Liver (tissue), 9 donors: ENCODE data around the gene MTM1. TPM values are rescaled to one million over a fixed set of nuclear protein-coding genes. Genes with fewer than 3 reads are reported as not detected.

Experiments
- DNase-seq: peaks from one replicate; pipeline ENCODE4 v3.0.0-alpha.2; 2017; ENCODE audit warnings: low spot score
- H3K27ac ChIP-seq, 2 donors: one replicate each; pipeline ENCODE4 v1.7.0; 2013; ENCODE audit warnings: inconsistent platforms in 2 of 2, low read length in 2 of 2, control low read depth in 1 of 2, low read depth in 1 of 2, mild to moderate bottlenecking in 1 of 2
- H3K27me3 ChIP-seq, 4 donors: one replicate each; pipeline versions ENCODE4 v1.6.1 to v1.7.0; 2013; ENCODE audit warnings: low read length in 3 of 4, inconsistent platforms in 1 of 4, mild to moderate bottlenecking in 1 of 4, moderate library complexity in 1 of 4; ENCODE audit not compliant: control insufficient read depth in 4 of 4, insufficient read depth in 4 of 4
- H3K36me3 ChIP-seq, 4 donors: one replicate each; pipeline versions ENCODE4 v1.6.1 to v1.7.0; 2013; ENCODE audit warnings: low read length in 3 of 4, mild to moderate bottlenecking in 3 of 4, low read depth in 1 of 4, moderate library complexity in 1 of 4; ENCODE audit not compliant: control insufficient read depth in 4 of 4, insufficient read depth in 3 of 4
- H3K4me1 ChIP-seq, 4 donors: one replicate each; pipeline versions ENCODE4 v1.6.1 to v1.7.0; 2013; ENCODE audit warnings: low read length in 3 of 4, mild to moderate bottlenecking in 3 of 4, moderate library complexity in 1 of 4; ENCODE audit not compliant: control insufficient read depth in 4 of 4, insufficient read depth in 4 of 4
- H3K4me3 ChIP-seq, 3 donors: one replicate each; pipeline versions ENCODE4 v1.6.1 to v1.7.0; 2013; ENCODE audit warnings: low read length in 3 of 3, control low read depth in 1 of 3, low read depth in 1 of 3, mild to moderate bottlenecking in 1 of 3
- H3K9ac ChIP-seq, 2 donors: one replicate each; pipeline ENCODE4 v1.7.0; 2013; ENCODE audit warnings: low read length in 2 of 2, mild to moderate bottlenecking in 2 of 2, moderate library complexity in 2 of 2, control low read depth in 1 of 2, low read depth in 1 of 2
- H3K9me3 ChIP-seq, 4 donors: one replicate each; pipeline versions ENCODE4 v1.6.1 to v1.7.0; 2013; ENCODE audit warnings: low read length in 3 of 4; ENCODE audit not compliant: control insufficient read depth in 4 of 4
- CTCF ChIP-seq: fragments of 150-350 bp; IDR thresholded peaks from 2 replicates; pipeline ENCODE4 v1.5.1; 2017; ENCODE audit warnings: improper control_type of control experiment, low read depth, low read length; ENCODE audit not compliant: missing input control
- EGR1 ChIP-seq, 2 donors: IDR thresholded peaks; 2 replicates each; pipeline ENCODE4 v1.6.1; 2016 to 2018; ENCODE audit warnings: antibody characterized with exemption in 2 of 2, low read depth in 2 of 2
- FOXA1 ChIP-seq: IDR thresholded peaks from 2 replicates; pipeline ENCODE4 v1.6.1; 2016; ENCODE audit warnings: antibody characterized with exemption
- FOXA2 ChIP-seq: IDR thresholded peaks from 2 replicates; pipeline ENCODE4 v1.6.1; 2016; ENCODE audit warnings: antibody characterized with exemption
- GABPA ChIP-seq, 2 donors: IDR thresholded peaks in 1 of 2; conservative IDR thresholded peaks in 1 of 2; 2 replicates each; pipeline ENCODE4 v1.6.1; 2016; ENCODE audit warnings: antibody characterized with exemption in 2 of 2, mild to moderate bottlenecking in 1 of 2, moderate library complexity in 1 of 2
- HNF4A ChIP-seq, 2 donors: conservative IDR thresholded peaks; 2 replicates each; pipeline ENCODE4 v1.6.1; 2016; ENCODE audit warnings: antibody characterized with exemption in 2 of 2, mild to moderate bottlenecking in 2 of 2
- HNF4G ChIP-seq: IDR thresholded peaks from 2 replicates; pipeline ENCODE4 v1.6.1; 2016; ENCODE audit warnings: antibody characterized with exemption
- JUND ChIP-seq, 2 donors: IDR thresholded peaks; 2 replicates each; pipeline ENCODE4 v1.6.1; 2016; ENCODE audit warnings: antibody characterized with exemption in 2 of 2
- NR2F2 ChIP-seq: IDR thresholded peaks from 2 replicates; pipeline ENCODE4 v1.6.1; 2016; ENCODE audit warnings: antibody characterized with exemption
- RAD21 ChIP-seq, 2 donors: IDR thresholded peaks; 2 replicates each; pipeline ENCODE4 v1.6.1; 2016; ENCODE audit warnings: antibody characterized with exemption in 2 of 2, mild to moderate bottlenecking in 2 of 2
- REST ChIP-seq: IDR thresholded peaks from 2 replicates; pipeline ENCODE4 v1.6.1; 2016; ENCODE audit warnings: antibody characterized with exemption, mild to moderate bottlenecking
- RXRA ChIP-seq, 2 donors: IDR thresholded peaks; 2 replicates each; pipeline ENCODE4 v1.6.1; 2017 to 2018; ENCODE audit warnings: antibody characterized with exemption in 2 of 2, mild to moderate bottlenecking in 1 of 2
- SP1 ChIP-seq: IDR thresholded peaks from 2 replicates; pipeline ENCODE4 v1.6.1; 2018; ENCODE audit warnings: antibody characterized with exemption, mild to moderate bottlenecking
- YY1 ChIP-seq: IDR thresholded peaks from 2 replicates; pipeline ENCODE4 v1.6.1; 2016; ENCODE audit warnings: antibody characterized with exemption, mild to moderate bottlenecking
- ZBTB33 ChIP-seq: IDR thresholded peaks from 2 replicates; pipeline ENCODE4 v1.6.1; 2016; ENCODE audit warnings: antibody characterized with exemption
- WGBS: extraction: QIAGEN DNeasy Blood & Tissue Kit; methylation state at CpG from one replicate; pipeline ENCODE4 v1.1.7; 2013; 5-methylcytosine and 5-hydroxymethylcytosine counted together
- polyA plus RNA-seq, 2 donors: library from polyadenylated mRNA; stranded (reverse) in 1 of 2; unstranded in 1 of 2; fragments of 200-250 nt in 1 of 2; fragments of >200 nt in 1 of 2; fragmentation: Nextera tagmentation in 1 of 2; extraction: Ambion mirVana in 1 of 2; gene quantifications; one replicate each; pipeline versions ENCODE4 v1.2.1 to v1.2.3, GENCODE V29; 2013 to 2015
- total RNA-seq, 2 donors: library from RNA; depleted of rRNA; stranded (reverse); fragments of >200 nt; gene quantifications; one replicate each; pipeline ENCODE4 v1.2.3, GENCODE V29; 2014
- TF ChIP-seq, protein P1 (sequence below): IDR thresholded peaks from 2 replicates; pipeline ENCODE4 v1.6.1; 2016; ENCODE audit warnings: antibody characterized with exemption
- TF ChIP-seq, protein P2 (sequence below): IDR thresholded peaks from 2 replicates; pipeline ENCODE4 v1.6.1; 2016; ENCODE audit warnings: antibody characterized with exemption
- donor health status: healthy.
- donor health status: healthy.
- donor health status: healthy.
- donor health status: healthy.
- donor health status: healthy.

MTM1 gene
- total and polyA plus RNA-seq, 4 donors, result 5.9 to 21.2 (median 11.4) TPM

GRCh38 chrX:150651906-150652305 is 83.5 kb downstream of the MTM1 start:
- Histone ChIP-seq H3K27me3 (no peaks in the 10 kb centered on the region), H3K4me3 (no peak overlapping the region), H3K27ac (no peak overlapping the region), H3K9me3 (peaks cover 0 to 3% (median 0%) of the 10 kb centered on the region in 4 donors), H3K36me3 (peaks cover 0 to 9% (median 7%) of the 10 kb centered on the region in 4 donors), H3K4me1 (peaks cover 0 to 4% (median 0%) of the 10 kb centered on the region in 4 donors), H3K9ac (no peak overlapping the region)
- TF ChIP-seq SP1, result no peak
- no peak for TF ChIP-seq CTCF
- TF ChIP-seq, protein P1, sequence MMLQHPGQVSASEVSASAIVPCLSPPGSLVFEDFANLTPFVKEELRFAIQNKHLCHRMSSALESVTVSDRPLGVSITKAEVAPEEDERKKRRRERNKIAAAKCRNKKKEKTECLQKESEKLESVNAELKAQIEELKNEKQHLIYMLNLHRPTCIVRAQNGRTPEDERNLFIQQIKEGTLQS, result no peak
- no peak for TF ChIP-seq FOXA2
- TF ChIP-seq NR2F2, result no peak
- no peak for TF ChIP-seq JUND (IDR thresholded peaks at IDR 0.05)
- TF ChIP-seq RXRA (IDR thresholded peaks at IDR 0.05), result no peak
- TF ChIP-seq EGR1 (IDR thresholded peaks at IDR 0.05; ENCODE audit: low read depth in 2 of 2), result no peak
- no peak for TF ChIP-seq YY1
- no peak for DNase-seq
- 99% methylated on average over 2 of the region's 2 CpGs for WGBS

GRCh38 chrX:150655788-150656187 is 87.4 kb downstream of the MTM1 start:
- H3K36me3 ChIP-seq, result peaks cover 0 to 17% (median 10%) of the 10 kb centered on the region in 4 donors
- H3K4me1 ChIP-seq, result peaks cover 0 to 4% (median 0%) of the 10 kb centered on the region in 4 donors
- H3K4me3 ChIP-seq, result no peak overlapping the region
- H3K27ac ChIP-seq, result no peak overlapping the region
- DNase-seq, result no peak
- no peaks in the 10 kb centered on the region for H3K27me3 ChIP-seq
- peaks cover 0 to 3% (median 0%) of the 10 kb centered on the region in 4 donors for H3K9me3 ChIP-seq
- H3K9ac ChIP-seq, result no peak overlapping the region
- TF ChIP-seq GABPA (IDR thresholded peaks at IDR 0.05 in 1 of 2, conservative IDR thresholded peaks at IDR 0.05 in 1 of 2) (no peak), YY1 (no peak), HNF4A (conservative IDR thresholded peaks at IDR 0.05) (no peak), HNF4G (no peak), REST (no peak), FOXA1 (no peak), JUND (IDR thresholded peaks at IDR 0.05) (no peak), RAD21 (IDR thresholded peaks at IDR 0.05) (no peak), NR2F2 (no peak), FOXA2 (no peak), EGR1 (IDR thresholded peaks at IDR 0.05; ENCODE audit: low read depth in 2 of 2) (no peak), ZBTB33 (no peak)
- TF ChIP-seq, protein P2, sequence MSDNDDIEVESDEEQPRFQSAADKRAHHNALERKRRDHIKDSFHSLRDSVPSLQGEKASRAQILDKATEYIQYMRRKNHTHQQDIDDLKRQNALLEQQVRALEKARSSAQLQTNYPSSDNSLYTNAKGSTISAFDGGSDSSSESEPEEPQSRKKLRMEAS, result no peak
- TF ChIP-seq, protein P1, result no peak
- 43% methylated on average over 2 of the region's 2 CpGs for WGBS
